ENCODE data around the gene PGM2.

PGM2 gene

GRCh38 chr4:37852376-37852775, 25.9 kb downstream of the PGM2 start:
- Histone ChIP-seq H3K4me2 (ENCODE audit: insufficient read depth, low read length, poor library complexity, severe bottlenecking) (no peak overlapping the region), H3K36me3 (replicated peaks in 1 of 2; ENCODE audit: control insufficient read depth in 2 of 2, insufficient read depth in 2 of 2, low read length in 2 of 2) (peaks cover 9 to 59% of the 10 kb centered on the region in 2 donors), H3K9me3 (replicated peaks in 1 of 2; ENCODE audit: control insufficient read depth in 2 of 2, insufficient read depth in 1 of 2, low read depth in 1 of 2, low read length in 2 of 2) (no peaks in the 10 kb centered on the region), H3K79me1 (ENCODE audit: low read depth, low read length) (no peaks in the 10 kb centered on the region), H3K18ac (ENCODE audit: low read length) (no peak overlapping the region), H3K9ac (ENCODE audit: low read depth, low read length, poor library complexity) (no peak overlapping the region), H4K8ac (ENCODE audit: low read depth, low read length) (no peak overlapping the region), H3K14ac (ENCODE audit: low read length) (no peak overlapping the region), H2BK120ac (ENCODE audit: low read depth, low read length) (no peak overlapping the region), H3K4me1 (ENCODE audit: control insufficient read depth in 2 of 2, insufficient read depth in 1 of 2, low read depth in 1 of 2, low read length in 2 of 2) (peaks cover 0 to 4% of the 10 kb centered on the region in 2 donors), H2BK5ac (ENCODE audit: low read length) (no peak overlapping the region), H3K27me3 (ENCODE audit: control insufficient read depth in 3 of 3, insufficient read depth in 3 of 3, low read depth in 1 of 3, low read length in 3 of 3) (no peaks in the 10 kb centered on the region), H3K27ac (replicated peaks; ENCODE audit: low read length) (no peak overlapping the region), H3K4me3 (ENCODE audit: low read length in 2 of 2) (no peak overlapping the region), H2BK15ac (ENCODE audit: low read length) (no peak overlapping the region), H3K4ac (ENCODE audit: low read length) (no peak overlapping the region), H2BK12ac (ENCODE audit: low read length) (no peak overlapping the region), H3K23ac (ENCODE audit: low read depth, low read length, poor library complexity) (no peak overlapping the region), H2AK5ac (ENCODE audit: low read depth, low read length) (no peak overlapping the region), H2AFZ (ENCODE audit: low read length) (no peak overlapping the region), H4K91ac (ENCODE audit: low read depth, low read length, poor library complexity) (no peak overlapping the region)
- no CpG with 5 or more reads among the region's 2 CpGs for WGBS, 2 donors (ENCODE audit: extremely low coverage in 2 of 2, insufficient read length in 2 of 2, insufficient replicate concordance in 1 of 2)
- DNase-seq (ENCODE audit: low spot score): no peak

- DNase-seq (ENCODE audit: low spot score): no peak
- H3K23ac ChIP-seq (ENCODE audit: low read depth, low read length, poor library complexity): no peak overlapping the region
- no CpG with 5 or more reads among the region's 4 CpGs for WGBS, 2 donors (ENCODE audit: extremely low coverage in 2 of 2, insufficient read length in 2 of 2, insufficient replicate concordance in 1 of 2)
Observed at GRCh38 chr4:37858112-37858511, 31.6 kb downstream of the PGM2 start.

GRCh38 chr4:37858872-37859271, 32.4 kb downstream of the PGM2 start:
- H3K23ac ChIP-seq (ENCODE audit: low read depth, low read length, poor library complexity): no peak overlapping the region
- no peak overlapping the region for H3K27ac ChIP-seq (replicated peaks; ENCODE audit: low read length)
- H3K4ac ChIP-seq (ENCODE audit: low read length): no peak overlapping the region
- H3K9me3 ChIP-seq (replicated peaks in 1 of 2; ENCODE audit: control insufficient read depth in 2 of 2, insufficient read depth in 1 of 2, low read depth in 1 of 2, low read length in 2 of 2): no peaks in the 10 kb centered on the region
- peaks cover 6 to 32% of the 10 kb centered on the region in 2 donors for H3K36me3 ChIP-seq (replicated peaks in 1 of 2; ENCODE audit: control insufficient read depth in 2 of 2, insufficient read depth in 2 of 2, low read length in 2 of 2)
- no peak overlapping the region for H2BK15ac ChIP-seq (ENCODE audit: low read length)
- no peak overlapping the region for H3K18ac ChIP-seq (ENCODE audit: low read length)
- H2BK12ac ChIP-seq (ENCODE audit: low read length): no peak overlapping the region
- H4K91ac ChIP-seq (ENCODE audit: low read depth, low read length, poor library complexity): no peak overlapping the region
- H3K9ac ChIP-seq (ENCODE audit: low read depth, low read length, poor library complexity): no peak overlapping the region
- no peak for DNase-seq (ENCODE audit: low spot score)
- H3K4me2 ChIP-seq (ENCODE audit: insufficient read depth, low read length, poor library complexity, severe bottlenecking): no peak overlapping the region
- H3K79me1 ChIP-seq (ENCODE audit: low read depth, low read length): no peaks in the 10 kb centered on the region
- H3K27me3 ChIP-seq (ENCODE audit: control insufficient read depth in 3 of 3, insufficient read depth in 3 of 3, low read depth in 1 of 3, low read length in 3 of 3): no peaks in the 10 kb centered on the region
- H3K14ac ChIP-seq (ENCODE audit: low read length): no peak overlapping the region
- no peak overlapping the region for H2BK120ac ChIP-seq (ENCODE audit: low read depth, low read length)
- H3K4me3 ChIP-seq (ENCODE audit: low read length in 2 of 2): no peak overlapping the region
- no peak overlapping the region for H2AK5ac ChIP-seq (ENCODE audit: low read depth, low read length)
- H2AFZ ChIP-seq (ENCODE audit: low read length): no peak overlapping the region
- H4K8ac ChIP-seq (ENCODE audit: low read depth, low read length): no peak overlapping the region
- no peak overlapping the region for H2BK5ac ChIP-seq (ENCODE audit: low read length)
- peaks cover 0 to 2% of the 10 kb centered on the region in 2 donors for H3K4me1 ChIP-seq (ENCODE audit: control insufficient read depth in 2 of 2, insufficient read depth in 1 of 2, low read depth in 1 of 2, low read length in 2 of 2)

More at GRCh38 chr4:37858112-37858511, 31.6 kb downstream of the PGM2 start:
- Histone ChIP-seq H2BK120ac (ENCODE audit: low read depth, low read length) (no peak overlapping the region), H3K9ac (ENCODE audit: low read depth, low read length, poor library complexity) (no peak overlapping the region), H4K8ac (ENCODE audit: low read depth, low read length) (no peak overlapping the region), H3K36me3 (replicated peaks in 1 of 2; ENCODE audit: control insufficient read depth in 2 of 2, insufficient read depth in 2 of 2, low read length in 2 of 2) (peaks cover 7 to 35% of the 10 kb centered on the region in 2 donors), H2BK5ac (ENCODE audit: low read length) (no peak overlapping the region), H3K27me3 (ENCODE audit: control insufficient read depth in 3 of 3, insufficient read depth in 3 of 3, low read depth in 1 of 3, low read length in 3 of 3) (no peaks in the 10 kb centered on the region), H4K91ac (ENCODE audit: low read depth, low read length, poor library complexity) (no peak overlapping the region), H3K9me3 (replicated peaks in 1 of 2; ENCODE audit: control insufficient read depth in 2 of 2, insufficient read depth in 1 of 2, low read depth in 1 of 2, low read length in 2 of 2) (no peaks in the 10 kb centered on the region), H3K14ac (ENCODE audit: low read length) (no peak overlapping the region), H3K4ac (ENCODE audit: low read length) (no peak overlapping the region), H3K27ac (replicated peaks; ENCODE audit: low read length) (no peak overlapping the region), H2BK15ac (ENCODE audit: low read length) (no peak overlapping the region), H2BK12ac (ENCODE audit: low read length) (no peak overlapping the region), H2AFZ (ENCODE audit: low read length) (no peak overlapping the region), H3K79me1 (ENCODE audit: low read depth, low read length) (no peaks in the 10 kb centered on the region), H3K4me3 (ENCODE audit: low read length in 2 of 2) (no peak overlapping the region), H3K4me2 (ENCODE audit: insufficient read depth, low read length, poor library complexity, severe bottlenecking) (no peak overlapping the region), H3K18ac (ENCODE audit: low read length) (no peak overlapping the region), H3K4me1 (ENCODE audit: control insufficient read depth in 2 of 2, insufficient read depth in 1 of 2, low read depth in 1 of 2, low read length in 2 of 2) (peaks cover 0 to 2% of the 10 kb centered on the region in 2 donors), H2AK5ac (ENCODE audit: low read depth, low read length) (no peak overlapping the region)

GRCh38 chr4:37860266-37860665, 33.8 kb downstream of the PGM2 start:
- no peak overlapping the region for H4K91ac ChIP-seq (ENCODE audit: low read depth, low read length, poor library complexity)
- H3K4me2 ChIP-seq (ENCODE audit: insufficient read depth, low read length, poor library complexity, severe bottlenecking): no peak overlapping the region
- peaks cover 2 to 4% of the 10 kb centered on the region in 2 donors for H3K4me1 ChIP-seq (ENCODE audit: control insufficient read depth in 2 of 2, insufficient read depth in 1 of 2, low read depth in 1 of 2, low read length in 2 of 2)
- DNase-seq (ENCODE audit: low spot score): no peak
- no peak overlapping the region for H3K4me3 ChIP-seq (ENCODE audit: low read length in 2 of 2)
- H3K9ac ChIP-seq (ENCODE audit: low read depth, low read length, poor library complexity): no peak overlapping the region
- no peak overlapping the region for H2AFZ ChIP-seq (ENCODE audit: low read length)
- H3K79me1 ChIP-seq (ENCODE audit: low read depth, low read length): no peaks in the 10 kb centered on the region
- H3K14ac ChIP-seq (ENCODE audit: low read length): no peak overlapping the region
- H2BK120ac ChIP-seq (ENCODE audit: low read depth, low read length): no peak overlapping the region
- no peak overlapping the region for H2BK12ac ChIP-seq (ENCODE audit: low read length)
- H3K9me3 ChIP-seq (replicated peaks in 1 of 2; ENCODE audit: control insufficient read depth in 2 of 2, insufficient read depth in 1 of 2, low read depth in 1 of 2, low read length in 2 of 2): no peaks in the 10 kb centered on the region
- no CpG with 5 or more reads among the region's 1 CpG for WGBS, 2 donors (ENCODE audit: extremely low coverage in 2 of 2, insufficient read length in 2 of 2, insufficient replicate concordance in 1 of 2)
- no peak overlapping the region for H2AK5ac ChIP-seq (ENCODE audit: low read depth, low read length)
- H3K23ac ChIP-seq (ENCODE audit: low read depth, low read length, poor library complexity): no peak overlapping the region
- H2BK15ac ChIP-seq (ENCODE audit: low read length): no peak overlapping the region
- no peak overlapping the region for H4K8ac ChIP-seq (ENCODE audit: low read depth, low read length)
- H3K18ac ChIP-seq (ENCODE audit: low read length): no peak overlapping the region
- H3K27ac ChIP-seq (replicated peaks; ENCODE audit: low read length): no peak overlapping the region
- H3K27me3 ChIP-seq (ENCODE audit: control insufficient read depth in 3 of 3, insufficient read depth in 3 of 3, low read depth in 1 of 3, low read length in 3 of 3): no peaks in the 10 kb centered on the region
- no peak overlapping the region for H2BK5ac ChIP-seq (ENCODE audit: low read length)
- H3K36me3 ChIP-seq (replicated peaks in 1 of 2; ENCODE audit: control insufficient read depth in 2 of 2, insufficient read depth in 2 of 2, low read length in 2 of 2): peaks cover 5 to 26% of the 10 kb centered on the region in 2 donors
- H3K4ac ChIP-seq (ENCODE audit: low read length): no peak overlapping the region

Measured in neuronal stem cell (in vitro differentiated cells).